BJ (cell line): ENCODE data around the gene PAK5. TPM values are rescaled to one million over a fixed set of nuclear protein-coding genes. Genes with fewer than 3 reads are reported as not detected.

Experiments used
- CTCF ChIA-PET: fragments of 350-600 bp; formaldehyde crosslinking; extraction: SDS; loops from one replicate; lab custom pipeline; 2021; ENCODE audit warnings: antibody characterized with exemption, inconsistent platforms; lab: Yijun Ruan, JAX
- POLR2A ChIA-PET: fragments of 300-600 bp; sonication (Branson Sonifier 250); formaldehyde crosslinking; extraction: SDS; loops from one replicate; lab custom pipeline; 2021; ENCODE audit warnings: antibody characterized with exemption; lab: Charles Lee
- DNase-seq: peaks from one replicate; pipeline ENCODE4 v3.0.0-alpha.2; 2011; ENCODE audit warnings: low read depth
- H3K27me3 ChIP-seq: 2 replicates; pipeline ENCODE4 v1.6.0; 2011; ENCODE audit warnings: low read length; ENCODE audit not compliant: control insufficient read depth, insufficient read depth
- H3K36me3 ChIP-seq: 2 replicates; pipeline ENCODE4 v1.5.1; 2011; ENCODE audit warnings: low read length; ENCODE audit not compliant: control insufficient read depth, insufficient read depth
- H3K4me3 ChIP-seq: 2 replicates; pipeline ENCODE4 v1.5.1; 2011; ENCODE audit warnings: low read depth, mild to moderate bottlenecking, control low read depth, low read length
- CTCF ChIP-seq: IDR thresholded peaks from 2 replicates; pipeline ENCODE4 v1.5.1; 2011; ENCODE audit warnings: low read depth, mild to moderate bottlenecking, control low read depth, inconsistent platforms, low read length, moderate library complexity; ENCODE audit not compliant: insufficient read depth
- polyA plus RNA-seq: library from polyadenylated mRNA; depleted of rRNA; stranded (reverse); fragments of >200 nt; gene quantifications from 2 replicates; pipeline ENCODE4 v1.2.3, GENCODE V29; 2011

PAK5 gene
- polyA plus RNA-seq, 1 experiment = not detected

GRCh38 chr20:9769954-9770353 lies 68.9 kb downstream of the PAK5 start:
- POLR2A ChIA-PET = no interaction called here
- H3K27me3 ChIP-seq = no peaks in the 10 kb centered on the region
- no peak for DNase-seq
- TF ChIP-seq CTCF = no peak
- CTCF ChIA-PET = no interaction called here
- H3K36me3 ChIP-seq = no peaks in the 10 kb centered on the region
- no peak overlapping the region for H3K4me3 ChIP-seq

- ChIA-PET POLR2A (no interaction called here), CTCF (no interaction called here)
- no peak for DNase-seq
- no peak for TF ChIP-seq CTCF
- no peak overlapping the region for H3K4me3 ChIP-seq
- H3K36me3 ChIP-seq = no peaks in the 10 kb centered on the region
- no peaks in the 10 kb centered on the region for H3K27me3 ChIP-seq
Measured at GRCh38 chr20:9761476-9761875, 77.4 kb downstream of the PAK5 start.

- H3K36me3 ChIP-seq = no peaks in the 10 kb centered on the region
- DNase-seq = no peak
- no peak for TF ChIP-seq CTCF
- ChIA-PET POLR2A (no interaction called here), CTCF (no interaction called here)
- no peak overlapping the region for H3K4me3 ChIP-seq
- H3K27me3 ChIP-seq = no peaks in the 10 kb centered on the region
Measured at GRCh38 chr20:9759392-9759791, 79.5 kb downstream of the PAK5 start.

- Histone ChIP-seq H3K4me3 (no peak overlapping the region), H3K36me3 (no peaks in the 10 kb centered on the region), H3K27me3 (no peaks in the 10 kb centered on the region)
- DNase-seq = no peak
- no peak for TF ChIP-seq CTCF
- ChIA-PET POLR2A (no interaction called here), CTCF (no interaction called here)
Measured at GRCh38 chr20:9758752-9759151, 80.1 kb downstream of the PAK5 start.

GRCh38 chr20:9756660-9757059 lies 82.2 kb downstream of the PAK5 start:
- no peak overlapping the region for H3K4me3 ChIP-seq
- ChIA-PET CTCF (no interaction called here), POLR2A (no interaction called here)
- H3K27me3 ChIP-seq = no peaks in the 10 kb centered on the region
- DNase-seq = no peak
- TF ChIP-seq CTCF = no peak
- H3K36me3 ChIP-seq = no peaks in the 10 kb centered on the region
